HFFc6 (cell line): Measurements from ENCODE around the gene CHCHD6. TPM values are rescaled to one million over a fixed set of nuclear protein-coding genes. Genes with fewer than 3 reads are reported as not detected.

ENCODE experiments used
- DNase-seq: peaks from one replicate; pipeline ENCODE4 v3.0.0-alpha.2; 2018
- H3K27ac Mint-ChIP-seq: 2 replicates; pipeline ENCODE4 v1.8.0; 2020; ENCODE audit warnings: mild to moderate bottlenecking, mixed read lengths
- H3K27me3 Mint-ChIP-seq: 2 replicates; pipeline ENCODE4 v1.8.0; 2021; ENCODE audit warnings: mild to moderate bottlenecking, moderate library complexity, mixed read lengths; ENCODE audit not compliant: insufficient read depth
- H3K36me3 Mint-ChIP-seq: 2 replicates; pipeline ENCODE4 v1.8.0; 2021; ENCODE audit warnings: low read depth, mixed read lengths
- H3K4me1 Mint-ChIP-seq: 2 replicates; pipeline ENCODE4 v1.8.0; 2020; ENCODE audit warnings: low read depth, mixed read lengths
- H3K4me3 Mint-ChIP-seq: 2 replicates; pipeline ENCODE4 v1.8.0; 2020; ENCODE audit warnings: mild to moderate bottlenecking, moderate library complexity, mixed read lengths
- H3K9me3 Mint-ChIP-seq: 2 replicates; pipeline ENCODE4 v1.8.0; 2020; ENCODE audit warnings: mild to moderate bottlenecking, mixed read lengths
- total RNA-seq, 6 experiments: library from RNA; stranded (reverse); fragmentation: NEBNext Ultra II Directional; extraction: Animal tissue kit (Norgen Biotek cat#: 25700); gene quantifications; 2 replicates in 1 of 6; 3 replicates in 5 of 6; pipeline ENCODE4 v1.2.3, GENCODE V29; 2021
- TF ChIP-seq, protein P1 (sequence below): fragments of 200-600 bp; sonication (generic); IDR thresholded peaks from 2 replicates; pipeline ENCODE4 v1.5.0; 2021; ENCODE audit warnings: antibody characterized with exemption, mild to moderate bottlenecking

Gene CHCHD6
- total RNA-seq, 6 experiments from 2014 or later, result 18.6 to 22.9 (median 19.9) TPM

DNA sequence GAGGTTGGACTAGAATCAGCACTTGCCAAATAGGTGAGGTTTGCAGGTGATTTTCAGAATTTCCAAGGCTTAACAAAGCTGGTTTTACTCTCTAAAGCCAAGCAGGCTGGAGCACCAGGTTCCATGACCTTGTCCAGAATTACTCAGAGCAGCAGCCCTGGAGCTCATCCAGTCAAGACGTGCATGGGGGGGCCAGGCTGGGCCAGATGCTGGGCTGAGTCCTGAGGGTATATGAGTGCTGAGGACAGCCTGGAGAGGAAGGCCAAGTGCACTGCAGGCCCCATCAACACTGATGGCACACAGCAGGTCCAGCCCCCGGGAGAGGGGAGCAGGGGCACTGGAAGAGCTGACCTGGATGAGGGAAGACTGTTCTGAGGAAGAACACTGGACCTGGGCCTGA lies 46.1 kb upstream of the CHCHD6 start:
- peaks cover 19% of the 10 kb centered on the region for H3K9me3 Mint-ChIP-seq
- H3K4me3 Mint-ChIP-seq, result no peak overlapping the region
- TF ChIP-seq, protein P1, sequence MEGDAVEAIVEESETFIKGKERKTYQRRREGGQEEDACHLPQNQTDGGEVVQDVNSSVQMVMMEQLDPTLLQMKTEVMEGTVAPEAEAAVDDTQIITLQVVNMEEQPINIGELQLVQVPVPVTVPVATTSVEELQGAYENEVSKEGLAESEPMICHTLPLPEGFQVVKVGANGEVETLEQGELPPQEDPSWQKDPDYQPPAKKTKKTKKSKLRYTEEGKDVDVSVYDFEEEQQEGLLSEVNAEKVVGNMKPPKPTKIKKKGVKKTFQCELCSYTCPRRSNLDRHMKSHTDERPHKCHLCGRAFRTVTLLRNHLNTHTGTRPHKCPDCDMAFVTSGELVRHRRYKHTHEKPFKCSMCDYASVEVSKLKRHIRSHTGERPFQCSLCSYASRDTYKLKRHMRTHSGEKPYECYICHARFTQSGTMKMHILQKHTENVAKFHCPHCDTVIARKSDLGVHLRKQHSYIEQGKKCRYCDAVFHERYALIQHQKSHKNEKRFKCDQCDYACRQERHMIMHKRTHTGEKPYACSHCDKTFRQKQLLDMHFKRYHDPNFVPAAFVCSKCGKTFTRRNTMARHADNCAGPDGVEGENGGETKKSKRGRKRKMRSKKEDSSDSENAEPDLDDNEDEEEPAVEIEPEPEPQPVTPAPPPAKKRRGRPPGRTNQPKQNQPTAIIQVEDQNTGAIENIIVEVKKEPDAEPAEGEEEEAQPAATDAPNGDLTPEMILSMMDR, result no peak
- peaks cover 47% of the 10 kb centered on the region for H3K27me3 Mint-ChIP-seq
- H3K36me3 Mint-ChIP-seq, result peaks cover 11% of the 10 kb centered on the region
- H3K27ac Mint-ChIP-seq, result no peak overlapping the region
- H3K4me1 Mint-ChIP-seq, result 0 out of 2 replicates have a peak, but pooled peaks cover 8% of the 10 kb centered on the region
- no peak for DNase-seq

DNA sequence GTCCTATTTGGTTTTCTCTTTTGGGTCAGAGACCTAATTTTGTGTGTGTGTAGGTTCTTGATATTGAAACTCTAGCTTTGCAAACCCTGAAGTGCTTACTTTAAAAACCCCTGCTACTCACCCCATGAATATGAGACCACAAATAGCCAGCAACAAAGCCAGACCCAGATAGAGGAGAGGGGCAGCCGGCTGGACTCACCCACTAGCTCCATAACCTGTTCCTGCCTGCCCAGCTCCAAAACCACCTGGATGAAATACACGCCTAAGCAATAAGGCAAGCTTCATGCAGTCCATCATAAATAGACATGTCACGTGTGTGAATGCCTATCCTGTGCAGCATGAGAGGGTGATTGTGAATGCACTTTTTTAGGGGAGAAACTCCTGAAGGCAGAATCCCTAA lies 45.5 kb upstream of the CHCHD6 start:
- Mint-ChIP-seq H3K4me1 (0 out of 2 replicates have a peak, but pooled peaks cover 1% of the 10 kb centered on the region), H3K4me3 (no peak overlapping the region), H3K36me3 (peaks cover 11% of the 10 kb centered on the region), H3K9me3 (peaks cover 19% of the 10 kb centered on the region), H3K27me3 (peaks cover 49% of the 10 kb centered on the region), H3K27ac (no peak overlapping the region)
- TF ChIP-seq, protein P1, result no peak
- DNase-seq, result no peak

DNA sequence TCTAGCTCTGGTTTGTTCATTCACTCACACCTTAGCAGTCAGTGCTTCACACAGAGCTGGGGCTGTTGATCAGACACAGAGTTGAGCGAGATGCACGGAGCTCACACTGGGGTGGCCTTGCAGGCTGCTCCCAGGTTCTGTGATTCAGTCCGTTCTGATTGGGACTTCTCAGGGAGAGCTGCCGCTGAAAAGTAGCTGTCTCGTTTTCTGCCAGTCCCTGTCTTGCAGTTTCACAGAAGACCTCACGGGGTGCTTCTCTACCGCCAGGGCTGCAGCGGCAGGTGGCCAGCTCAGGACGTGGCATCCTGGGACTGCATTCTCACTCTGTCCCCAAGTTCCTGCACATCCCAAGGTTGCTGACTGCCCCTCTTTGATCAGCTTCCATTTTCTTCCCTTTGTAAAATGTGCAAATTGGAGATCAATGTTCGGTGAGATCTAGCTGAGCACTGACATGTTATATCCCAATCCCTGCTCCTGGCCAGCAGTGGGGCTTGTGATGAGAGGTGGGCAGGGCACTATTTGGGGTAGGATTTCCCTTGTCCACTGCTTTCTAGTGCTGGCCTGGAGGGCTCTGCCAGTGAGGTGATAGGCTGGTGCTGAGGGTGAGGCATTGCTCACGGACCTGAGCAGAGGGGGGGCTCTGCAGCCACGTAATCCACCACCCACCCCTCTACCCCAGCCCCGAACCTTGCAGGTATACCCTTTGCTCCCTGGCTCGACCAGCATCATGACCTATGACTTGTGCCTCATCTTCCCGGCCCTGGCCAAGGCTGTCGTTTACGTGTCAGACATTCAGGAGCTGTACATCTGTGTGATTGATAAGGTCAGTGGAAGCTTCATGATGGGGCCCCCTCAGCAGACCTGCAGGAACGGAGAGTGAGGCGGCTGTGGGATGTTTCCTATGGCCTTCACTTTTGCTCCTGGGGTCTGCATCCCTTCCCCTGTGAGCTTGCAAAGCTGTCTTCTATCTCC lies 43.8 kb upstream of the CHCHD6 start:
- H3K9me3 Mint-ChIP-seq, result peaks cover 19% of the 10 kb centered on the region
- H3K36me3 Mint-ChIP-seq, result peaks cover 11% of the 10 kb centered on the region
- H3K27me3 Mint-ChIP-seq, result peaks cover 62% of the 10 kb centered on the region
- no peaks in the 10 kb centered on the region for H3K4me1 Mint-ChIP-seq
- no peak overlapping the region for H3K27ac Mint-ChIP-seq
- no peak for DNase-seq
- H3K4me3 Mint-ChIP-seq, result no peak overlapping the region
- TF ChIP-seq, protein P1, result peak; percentile 52

DNA sequence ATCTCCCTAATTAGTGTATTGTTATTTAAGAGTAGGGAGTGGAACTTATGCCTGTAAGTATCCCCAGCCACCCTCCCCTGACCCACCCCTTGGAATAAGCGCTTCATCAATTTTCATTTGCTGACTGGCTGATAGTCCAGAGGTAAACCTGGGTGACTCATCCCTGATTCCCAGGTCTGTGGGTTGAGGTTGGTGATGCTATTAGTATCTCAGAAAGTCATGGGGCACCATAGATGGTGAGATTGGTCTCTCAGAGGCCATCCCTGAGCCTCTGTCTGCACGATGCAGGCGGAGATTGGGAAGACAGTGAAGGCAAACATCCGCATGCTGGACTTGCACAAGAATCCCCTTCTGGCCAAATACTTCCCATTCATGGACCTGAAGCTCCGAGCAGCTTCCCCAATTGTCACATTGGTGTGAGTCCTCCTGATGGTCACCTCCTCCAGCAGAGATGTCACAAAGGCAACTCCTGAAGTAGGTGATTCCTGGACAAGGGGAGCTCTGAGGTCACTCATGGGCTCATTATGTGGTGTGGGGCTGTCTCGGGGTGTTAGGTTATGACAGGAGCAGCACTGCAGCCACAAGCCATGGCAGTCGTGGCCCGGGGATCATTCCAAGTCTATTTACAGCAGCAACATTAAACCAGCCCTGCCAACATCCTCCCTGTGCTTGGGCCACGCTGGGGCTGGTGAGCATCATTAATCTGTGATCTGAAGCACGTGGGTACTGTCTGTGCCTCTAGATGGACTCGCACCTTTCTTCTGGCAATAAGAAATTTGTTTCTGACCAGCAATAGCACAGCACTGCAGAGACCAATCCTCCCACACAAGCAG lies 42.3 kb upstream of the CHCHD6 start:
- Mint-ChIP-seq H3K36me3 (peaks cover 11% of the 10 kb centered on the region), H3K27me3 (peaks cover 65% of the 10 kb centered on the region), H3K4me1 (no peaks in the 10 kb centered on the region), H3K9me3 (peaks cover 19% of the 10 kb centered on the region), H3K27ac (no peak overlapping the region), H3K4me3 (no peak overlapping the region)
- no peak for DNase-seq
- TF ChIP-seq, protein P1, result no peak

DNA sequence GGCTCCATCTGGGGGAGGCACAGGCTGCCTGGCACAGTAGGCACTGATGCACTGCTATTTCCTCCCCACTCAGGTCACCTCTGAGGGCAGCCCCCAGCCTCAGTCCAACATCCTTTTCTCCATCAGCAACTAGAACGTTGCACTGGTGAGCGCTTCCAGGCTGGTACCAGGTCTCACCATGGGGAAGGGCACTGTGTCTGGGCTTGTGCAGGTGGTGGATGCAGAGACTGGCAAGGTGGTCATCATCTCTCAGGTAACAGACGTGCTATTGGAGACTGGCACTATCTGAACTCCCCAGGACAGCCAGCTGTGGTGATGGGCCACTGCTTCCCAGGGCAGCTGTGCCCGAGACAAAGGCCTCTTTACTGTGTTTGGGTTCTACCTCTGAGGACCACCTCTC lies 40.8 kb upstream of the CHCHD6 start:
- no peak overlapping the region for H3K27ac Mint-ChIP-seq
- H3K9me3 Mint-ChIP-seq, result peaks cover 16% of the 10 kb centered on the region
- peaks cover 59% of the 10 kb centered on the region for H3K27me3 Mint-ChIP-seq
- TF ChIP-seq, protein P1, result no peak
- H3K4me1 Mint-ChIP-seq, result no peaks in the 10 kb centered on the region
- DNase-seq, result no peak
- H3K36me3 Mint-ChIP-seq, result peaks cover 7% of the 10 kb centered on the region; the same call in 1 of the 2 replicates
- H3K4me3 Mint-ChIP-seq, result no peak overlapping the region
